Fibroblast of gingiva (primary cell): ENCODE results near the gene TP53INP2.
"Not testable (repeated sequence)": the region's sequence is repeated elsewhere in the genome, so short reads cannot be mapped to it uniquely, and the experiment has no call there.

ENCODE experiments used
- DNase-seq: peaks from one replicate; pipeline ENCODE4 v3.0.0-alpha.2; 2011; ENCODE audit warnings: low read depth

The TP53INP2 gene, protein sequence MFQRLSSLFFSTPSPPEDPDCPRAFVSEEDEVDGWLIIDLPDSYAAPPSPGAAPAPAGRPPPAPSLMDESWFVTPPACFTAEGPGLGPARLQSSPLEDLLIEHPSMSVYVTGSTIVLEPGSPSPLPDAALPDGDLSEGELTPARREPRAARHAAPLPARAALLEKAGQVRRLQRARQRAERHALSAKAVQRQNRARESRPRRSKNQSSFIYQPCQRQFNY

GRCh38 chr20:34704177-34705007, at the start of gene TP53INP2:
Gene TP53INP2 (plus strand): TSS chr20:34704344. CDS start chr20:34708740, 4,396 bp downstream.
- DNase-seq: peak; percentile 92

- not testable (repeated sequence) for DNase-seq
Measured at GRCh38 chr20:34658654-34659053, 45.5 kb upstream of the TP53INP2 start.

- not testable (repeated sequence) for DNase-seq
Measured at GRCh38 chr20:34661811-34662210, 42.3 kb upstream of the TP53INP2 start.

DNA sequence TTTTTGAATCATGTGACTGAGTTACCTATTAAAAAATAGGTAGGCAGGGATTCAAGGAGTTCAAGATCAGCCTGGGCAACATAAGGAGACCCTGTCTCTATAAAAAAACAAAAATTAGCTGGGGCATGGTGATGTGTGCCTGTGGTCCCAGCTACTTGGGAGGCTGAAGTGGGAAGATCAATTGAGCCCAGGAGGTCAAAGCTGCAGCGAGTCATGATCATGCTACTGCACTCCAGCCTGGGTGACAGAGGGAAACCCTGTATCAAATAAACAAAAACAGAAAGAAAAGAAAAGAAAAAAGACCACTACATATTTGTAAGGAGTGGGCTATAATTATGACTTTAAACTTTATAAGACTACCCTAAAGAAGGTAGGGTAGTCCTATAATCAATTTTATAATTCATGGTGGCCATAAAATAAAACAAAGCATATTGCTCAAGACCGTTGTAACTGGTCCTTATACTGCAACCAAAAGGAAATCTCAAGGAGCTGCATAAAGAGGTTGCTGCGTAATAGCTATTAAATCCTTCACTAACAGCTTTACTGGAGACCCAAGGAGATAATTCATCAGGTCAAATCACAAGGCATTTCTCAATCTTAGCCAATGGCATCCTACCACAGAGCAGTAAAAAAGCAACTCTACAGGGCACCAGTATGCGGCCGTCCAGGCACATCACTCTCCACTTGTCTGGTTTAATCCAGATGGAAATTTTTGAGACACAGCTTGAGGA, 40.8 kb upstream of the TP53INP2 start:
- no peak for DNase-seq

DNA sequence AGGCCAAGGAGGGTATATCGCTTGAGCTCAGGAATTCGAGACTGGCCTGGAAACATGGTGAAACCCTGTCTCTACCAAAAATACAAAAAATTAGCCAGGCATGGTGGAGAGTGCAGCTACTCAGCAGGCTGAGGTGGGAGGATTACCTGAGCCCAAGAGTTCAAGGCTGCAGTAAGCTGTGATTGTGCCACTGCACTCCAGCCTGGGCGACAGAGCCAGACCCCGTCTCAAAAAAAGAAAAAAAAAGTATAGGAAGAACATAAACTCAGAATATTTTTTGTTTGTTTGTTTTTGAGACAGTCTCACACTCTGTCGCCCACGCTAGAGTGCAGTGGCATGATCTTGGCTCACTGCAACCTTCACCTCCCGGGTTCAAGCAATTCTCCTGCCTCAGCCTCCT, 39.4 kb upstream of the TP53INP2 start:
- DNase-seq: not testable (repeated sequence)

GRCh38 chr20:34669094-34669493, 35.0 kb upstream of the TP53INP2 start:
- DNase-seq: no peak

- no peak for DNase-seq
Measured at GRCh38 chr20:34673412-34673811, 30.7 kb upstream of the TP53INP2 start.

DNA sequence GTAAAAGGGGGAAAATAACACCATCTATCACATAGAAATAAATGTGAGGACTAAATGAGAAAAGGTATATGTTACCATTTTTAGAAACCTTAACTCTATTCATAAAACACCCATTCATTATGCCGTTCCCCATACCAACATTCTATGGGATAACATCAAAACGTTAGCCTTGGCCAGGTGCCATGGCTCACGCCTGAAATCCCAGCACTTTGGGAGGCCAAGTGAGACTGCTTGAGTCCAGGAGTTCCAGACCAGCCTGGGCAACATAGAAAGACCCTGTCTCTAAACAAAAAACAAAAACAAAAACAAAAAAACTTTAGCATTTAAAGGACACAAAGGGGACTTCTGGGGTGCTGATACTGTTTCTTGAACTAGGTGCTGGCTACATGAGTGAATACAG, 28.6 kb upstream of the TP53INP2 start:
- DNase-seq: no peak

- DNase-seq: no peak
Measured at GRCh38 chr20:34675993-34676641, 28.0 kb upstream of the TP53INP2 start.

- peak; percentile 91 for DNase-seq
Measured at GRCh38 chr20:34676642-34677373, 27.3 kb upstream of the TP53INP2 start, which contains the start of gene PIGU. Gene PIGU (minus strand): TSS chr20:34677092. CDS start chr20:34677085, 7 bp downstream.

- DNase-seq: peak; percentile 10
Measured at GRCh38 chr20:34680586-34681175, 23.5 kb upstream of the TP53INP2 start.

- DNase-seq: no peak
Measured at GRCh38 chr20:34683667-34684066, 20.5 kb upstream of the TP53INP2 start.

DNA sequence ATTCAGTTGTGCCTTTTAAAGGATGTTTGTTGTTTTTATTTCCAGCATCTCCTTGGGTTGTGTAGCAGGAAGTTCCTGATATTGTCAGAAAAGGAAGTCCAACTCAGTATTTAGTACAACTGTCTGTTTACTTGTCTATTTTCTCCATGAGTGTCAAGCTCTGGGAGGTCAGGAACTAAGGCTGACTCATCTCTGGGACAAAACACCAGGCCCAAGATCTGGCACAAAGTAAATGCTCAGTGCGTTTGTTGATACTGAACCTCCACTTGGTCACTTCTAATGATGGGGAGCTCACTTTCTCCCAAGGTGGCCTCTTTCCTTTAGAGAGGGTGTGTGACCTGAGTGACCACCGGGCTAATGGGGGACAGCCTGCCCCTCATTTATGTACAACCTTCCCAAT, 14.7 kb upstream of the TP53INP2 start:
- DNase-seq: no peak

DNA sequence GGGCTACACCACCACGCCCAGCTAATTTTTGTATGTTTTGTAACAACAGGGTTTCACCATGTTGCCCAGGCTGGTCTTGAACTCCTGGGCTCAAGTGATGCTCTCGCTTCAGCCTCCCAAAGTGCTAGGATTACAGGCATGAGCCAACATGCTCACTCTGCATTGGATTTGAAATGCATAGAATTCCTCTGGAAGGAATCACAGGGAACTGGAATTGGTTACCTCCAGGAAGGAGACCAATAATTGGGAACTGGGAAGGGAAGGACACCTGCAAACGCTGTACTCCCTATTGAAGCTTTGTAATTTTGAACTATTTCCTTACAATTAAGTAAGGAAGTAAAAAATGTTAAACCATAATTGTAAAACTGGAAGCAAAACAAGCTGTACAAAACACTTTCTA, 12.3 kb upstream of the TP53INP2 start:
- DNase-seq: no peak

DNA sequence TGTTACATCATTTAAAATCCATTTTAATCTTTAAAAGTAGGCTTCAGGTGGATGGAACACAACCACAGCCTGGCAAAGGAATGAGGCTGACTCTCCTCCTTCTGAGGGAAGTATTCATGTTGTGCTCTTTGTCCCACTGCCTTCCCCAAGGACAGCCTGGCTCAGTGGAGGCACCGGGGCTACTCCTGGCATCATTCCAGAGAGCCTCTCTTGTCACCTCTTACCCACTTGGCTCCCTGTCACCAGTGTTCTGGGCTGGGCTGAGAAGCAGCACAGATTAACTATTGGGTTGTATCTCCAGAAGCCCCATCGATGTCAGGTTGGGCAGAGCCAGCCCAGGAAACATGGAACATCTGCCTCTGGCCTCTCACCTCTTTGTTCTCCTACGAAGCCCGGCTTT, 10.7 kb upstream of the TP53INP2 start:
- DNase-seq: no peak

- DNase-seq: no peak
Measured at GRCh38 chr20:34701405-34702085, 2.6 kb upstream of the TP53INP2 start.

- DNase-seq: no peak
Measured at GRCh38 chr20:34703061-34703423, 1.1 kb upstream of the TP53INP2 start.

- no peak for DNase-seq
Measured at GRCh38 chr20:34703424-34704176, 544 bp upstream of the TP53INP2 start.

DNA sequence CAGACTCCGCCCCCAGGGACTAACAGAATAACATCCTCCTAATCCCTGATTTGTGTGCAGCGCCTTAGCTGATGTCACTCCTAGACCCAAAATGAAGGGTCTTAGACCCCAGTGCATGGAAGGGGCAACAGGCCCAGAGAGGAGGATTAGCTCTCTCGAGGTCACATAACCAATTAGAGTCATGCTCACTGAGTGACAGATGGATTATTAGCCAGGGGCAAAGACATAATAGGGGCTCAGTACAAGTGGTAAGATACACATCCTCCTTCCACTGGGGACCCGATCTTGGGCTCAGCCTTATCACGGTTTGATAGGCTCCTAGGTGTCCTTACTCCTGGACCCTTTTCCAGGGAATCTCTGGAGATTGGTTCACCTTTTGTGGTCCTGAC, 858 bp downstream of the TP53INP2 start:
- no peak for DNase-seq
